Activated effector memory CD4-positive, alpha-beta T cell treated with anti-CD3 and anti-CD28 coated beads, Interleukin-2, amount 50 U/mL, for 16 hours (primary cell): ENCODE measurements around the gene DYRK1A.
"Not testable (repeated sequence)": the region's sequence is repeated elsewhere in the genome, so short reads cannot be mapped to it uniquely, and the experiment has no call there.

Source experiments
- DNase-seq: peaks from one replicate; pipeline ENCODE4 v3.0.0-alpha.2; 2020

Gene DYRK1A

GRCh38 chr21:37366482-37367316 lies at the start of gene DYRK1A:
Gene DYRK1A, plus strand, starts transcription at chr21:37366773. Its CDS starts 53,602 bp downstream, at chr21:37420375.
- peak; percentile 99 for DNase-seq

DNA sequence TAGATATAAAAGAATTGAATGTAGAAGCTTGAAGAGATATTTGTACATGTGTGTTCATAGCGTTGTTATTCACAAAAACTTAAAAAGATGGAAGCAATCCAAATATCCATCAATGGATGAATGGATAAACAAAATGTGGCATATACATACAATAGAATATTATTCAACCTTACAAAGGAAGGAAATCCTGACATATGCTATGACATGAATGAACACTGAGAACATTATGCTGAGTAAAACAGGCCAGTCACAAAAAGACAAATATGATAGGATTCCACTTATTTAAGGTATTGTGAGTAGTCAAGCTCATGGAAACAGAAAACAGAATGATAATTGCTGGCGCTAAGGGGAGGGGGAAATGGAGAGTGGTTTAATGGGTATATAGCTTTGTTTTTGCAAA lies 47.0 kb upstream of the DYRK1A start:
- DNase-seq = no peak

- no peak for DNase-seq
Observed at GRCh38 chr21:37322084-37322483, 44.5 kb upstream of the DYRK1A start.

- DNase-seq = no peak
Observed at GRCh38 chr21:37324558-37324957, 42.0 kb upstream of the DYRK1A start.

GRCh38 chr21:37328147-37328546 lies 38.4 kb upstream of the DYRK1A start:
- not testable (repeated sequence) for DNase-seq

- DNase-seq = no peak
Observed at GRCh38 chr21:37331411-37331810, 35.2 kb upstream of the DYRK1A start.

DNA sequence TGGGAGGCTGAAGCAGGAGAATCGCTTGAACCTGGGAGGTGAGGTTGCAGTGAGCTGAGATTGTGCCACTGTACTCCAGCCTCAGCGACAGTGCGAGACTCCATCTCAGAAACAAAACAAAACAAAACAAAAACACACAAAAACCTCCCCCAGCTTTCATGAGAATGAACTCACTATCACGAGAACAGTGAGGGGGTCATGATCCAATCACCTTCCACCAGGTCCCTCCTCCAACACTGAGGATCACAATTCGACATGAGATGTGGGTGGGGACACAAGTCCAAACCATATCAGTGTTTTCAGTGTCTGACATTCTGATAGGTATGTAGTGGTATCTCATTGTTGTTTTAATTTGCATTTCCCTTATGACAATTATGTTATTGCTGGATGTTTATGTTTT lies 31.5 kb upstream of the DYRK1A start:
- DNase-seq = no peak

DNA sequence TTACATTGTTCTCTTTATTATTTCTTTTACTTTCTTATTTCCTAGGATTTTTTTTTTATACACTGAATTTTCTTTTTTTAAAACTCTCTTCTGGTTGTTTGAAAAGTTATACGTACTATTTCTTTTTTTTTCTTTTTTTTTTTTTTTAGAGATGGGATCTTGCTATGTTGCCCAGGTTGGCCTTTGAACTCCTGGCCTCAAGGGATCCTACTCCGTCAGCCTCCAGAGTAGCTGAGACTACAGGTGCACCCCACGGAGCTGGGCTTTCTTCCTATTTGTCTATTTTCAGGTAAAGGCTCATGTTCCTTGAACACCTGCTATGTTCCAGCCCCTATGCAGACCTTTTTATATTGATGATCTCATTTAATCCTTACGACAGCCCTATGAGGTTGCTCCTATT lies 29.4 kb upstream of the DYRK1A start:
- no peak for DNase-seq

DNA sequence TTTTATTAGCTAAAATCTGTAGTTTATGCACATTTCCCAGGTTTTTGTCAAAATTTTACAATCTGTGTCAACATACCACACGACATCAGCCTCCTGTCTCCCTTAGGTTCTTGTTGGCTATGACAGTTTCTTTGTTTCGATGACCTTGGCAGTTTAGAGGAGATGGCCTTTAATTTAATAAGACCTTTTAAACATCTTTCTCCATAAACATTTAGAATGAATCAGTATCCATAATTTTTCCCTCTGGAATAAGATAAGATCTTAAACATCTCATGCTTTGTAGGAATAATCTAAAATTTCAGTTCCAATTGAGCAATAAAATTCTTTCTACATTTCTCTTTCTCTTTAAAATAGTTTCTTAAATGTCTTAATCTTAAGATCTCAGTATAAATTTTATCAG lies 28.7 kb upstream of the DYRK1A start:
- DNase-seq = no peak

- no peak for DNase-seq
Observed at GRCh38 chr21:37338671-37339551, 27.7 kb upstream of the DYRK1A start.

DNA sequence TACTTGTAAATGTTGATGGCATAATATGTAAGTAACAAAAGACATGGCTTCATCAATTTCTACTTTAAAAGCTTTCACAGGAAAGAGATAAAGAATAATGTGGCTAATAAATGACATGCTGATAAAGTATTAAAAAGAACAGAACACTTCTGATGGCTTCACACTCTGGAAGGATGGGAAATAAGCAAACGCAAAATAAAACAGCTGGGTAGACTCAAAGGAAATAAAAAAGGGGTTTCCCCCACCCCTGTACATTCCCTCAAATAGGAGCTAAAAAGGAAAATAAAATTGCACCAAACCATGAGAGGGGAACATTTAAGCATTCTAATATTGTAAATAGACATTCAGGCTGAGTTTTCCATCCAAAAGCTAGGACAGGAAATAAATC lies 27.0 kb upstream of the DYRK1A start:
- no peak for DNase-seq

DNA sequence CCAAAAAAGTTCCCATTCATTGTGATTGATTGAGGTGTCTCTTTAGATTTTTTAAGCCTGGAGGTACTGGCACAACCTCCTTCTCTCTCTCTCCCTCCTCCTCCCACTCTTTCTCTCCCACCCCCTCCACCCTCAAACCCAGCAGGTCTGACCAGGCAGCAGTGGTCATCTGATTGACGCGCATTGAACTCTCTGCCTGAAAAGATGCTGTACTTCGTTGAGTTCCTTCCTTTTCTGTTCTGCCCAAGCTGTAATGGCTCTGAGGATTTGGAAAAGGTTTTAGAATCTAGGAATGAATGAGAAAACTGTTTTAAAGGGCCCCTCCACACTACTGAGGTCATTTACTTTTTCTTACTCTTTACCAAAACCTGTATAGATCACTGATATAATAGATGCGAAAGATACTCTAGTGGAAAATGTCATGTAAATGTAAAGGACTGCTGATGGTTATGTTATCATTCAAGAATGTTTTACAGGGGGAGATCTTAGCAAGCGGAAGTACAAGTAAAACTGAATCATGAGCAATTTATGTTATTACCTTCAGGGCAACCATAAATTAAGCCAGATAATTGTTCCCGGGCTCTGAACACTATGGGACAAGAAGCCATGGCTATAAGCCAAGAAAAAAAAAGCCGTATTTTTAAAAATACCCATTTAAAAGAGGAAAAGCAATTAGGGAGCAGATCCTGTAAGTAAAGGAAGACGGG lies 25.2 kb upstream of the DYRK1A start:
- no peak for DNase-seq

- no peak for DNase-seq
Observed at GRCh38 chr21:37342046-37342632, 24.4 kb upstream of the DYRK1A start.

DNA sequence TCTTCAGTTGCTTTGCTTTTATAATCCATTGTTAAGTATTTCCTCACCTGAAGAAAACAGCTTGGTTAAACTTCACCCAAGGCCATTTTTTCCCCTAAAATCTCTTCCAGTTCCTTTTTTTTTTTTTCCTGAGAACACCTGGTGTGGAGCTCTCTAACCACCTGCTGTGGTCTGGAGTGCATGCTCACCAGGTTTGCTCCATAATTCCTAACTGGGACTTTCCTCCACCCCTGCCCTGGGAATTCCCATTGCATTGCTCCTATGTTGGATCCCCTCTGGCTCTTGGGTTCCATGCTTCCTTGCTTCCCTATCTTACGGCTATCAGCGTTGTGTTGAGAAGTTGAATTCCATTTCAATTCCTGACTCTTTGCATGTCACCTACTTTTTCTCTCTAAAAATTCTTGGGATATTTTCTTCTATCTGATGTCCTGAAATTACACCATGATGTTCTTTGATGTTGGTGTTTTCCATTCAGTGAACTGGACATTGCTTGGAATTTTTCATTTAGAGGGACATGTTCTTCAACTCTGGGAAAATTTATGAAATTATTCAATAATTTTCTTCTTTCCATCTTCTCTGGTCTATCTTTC lies 19.6 kb upstream of the DYRK1A start:
- no peak for DNase-seq

DNA sequence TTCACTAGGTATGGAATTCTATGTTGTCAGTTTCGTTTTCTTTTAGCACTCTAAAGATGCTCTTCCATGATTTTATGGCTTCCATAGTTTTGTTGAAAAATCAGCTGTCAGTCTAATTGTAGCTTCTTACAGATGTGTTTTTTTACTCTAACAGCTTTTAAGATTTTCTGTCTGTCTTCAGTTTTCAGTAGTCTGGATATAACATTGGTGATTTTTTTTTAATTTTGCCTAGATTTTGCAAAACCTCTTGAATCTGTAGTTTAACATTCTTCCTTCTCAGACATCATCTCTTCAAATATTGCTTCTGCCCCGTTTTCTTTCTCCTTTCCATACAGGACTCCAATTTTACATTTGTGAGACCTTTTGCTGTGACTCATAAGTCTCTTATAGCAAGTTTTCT lies 17.9 kb upstream of the DYRK1A start:
- no peak for DNase-seq

DNA sequence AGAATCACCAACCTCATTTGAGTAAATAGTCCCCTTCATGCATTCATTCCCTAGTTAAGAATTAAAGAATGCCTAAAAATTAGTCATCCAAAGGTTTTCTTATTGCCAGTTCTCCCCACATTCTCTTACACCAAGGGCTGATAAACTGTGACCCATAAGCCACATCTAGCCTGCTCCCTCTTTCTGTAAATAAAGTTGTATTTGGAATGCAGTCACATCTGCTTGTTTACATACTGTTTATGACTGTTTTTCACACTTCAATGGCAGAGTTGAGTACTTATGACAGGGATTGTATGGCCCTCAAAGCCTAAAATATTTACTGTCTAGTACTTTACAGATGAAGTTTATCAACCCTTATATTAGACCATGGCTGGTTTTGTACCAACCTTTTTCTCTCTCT lies 16.1 kb upstream of the DYRK1A start:
- no peak for DNase-seq

DNA sequence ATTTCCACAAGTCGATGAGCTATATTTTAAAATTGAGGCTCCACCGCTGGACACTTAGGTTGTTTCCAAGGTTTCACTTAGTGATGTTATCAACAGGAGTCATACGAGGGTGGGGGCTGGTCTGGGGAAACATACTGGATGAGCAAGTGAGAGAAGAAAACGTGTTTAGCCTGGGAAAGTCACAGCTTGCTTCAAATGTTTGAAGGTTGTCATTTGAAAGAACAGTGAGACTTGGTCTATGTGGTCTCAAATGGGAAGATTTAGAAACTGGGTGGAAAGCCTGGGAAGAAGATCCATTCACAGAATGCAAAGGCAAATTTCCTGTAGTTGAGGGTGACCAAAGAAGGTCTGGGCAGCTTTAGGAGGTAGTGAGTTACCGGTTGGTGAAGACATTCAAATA lies 9.9 kb upstream of the DYRK1A start:
- DNase-seq = no peak

DNA sequence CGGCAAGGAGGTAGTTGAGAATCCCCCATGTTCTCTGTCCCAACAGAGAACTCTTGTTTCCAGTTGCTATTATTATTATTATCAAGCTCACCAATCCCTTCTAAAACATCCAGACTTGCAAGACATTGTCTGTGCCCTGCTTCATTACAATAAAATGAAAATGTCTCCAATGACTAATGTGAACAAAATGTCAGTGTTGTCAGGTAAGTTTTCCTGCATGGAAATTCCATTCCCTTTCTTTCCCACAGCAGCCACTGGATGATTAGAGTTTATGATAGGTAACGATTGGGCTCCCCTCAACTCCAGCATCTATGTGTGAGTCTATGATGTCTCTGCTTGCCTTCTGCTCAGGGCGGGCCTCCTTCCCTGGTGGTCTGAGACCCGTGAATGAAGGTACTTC lies 8.9 kb upstream of the DYRK1A start:
- no peak for DNase-seq

GRCh38 chr21:37358397-37358796 lies 8.2 kb upstream of the DYRK1A start:
- no peak for DNase-seq

- DNase-seq = no peak
Observed at GRCh38 chr21:37363936-37364335, 2.6 kb upstream of the DYRK1A start.

- DNase-seq = no peak
Observed at GRCh38 chr21:37364722-37365121, 1.9 kb upstream of the DYRK1A start.
